ENCODE data around the gene MB21D2.
"Not testable (repeated sequence)": the region's sequence is repeated elsewhere in the genome, so short reads cannot be mapped to it uniquely, and the experiment has no call there.

The MB21D2 gene

DNA sequence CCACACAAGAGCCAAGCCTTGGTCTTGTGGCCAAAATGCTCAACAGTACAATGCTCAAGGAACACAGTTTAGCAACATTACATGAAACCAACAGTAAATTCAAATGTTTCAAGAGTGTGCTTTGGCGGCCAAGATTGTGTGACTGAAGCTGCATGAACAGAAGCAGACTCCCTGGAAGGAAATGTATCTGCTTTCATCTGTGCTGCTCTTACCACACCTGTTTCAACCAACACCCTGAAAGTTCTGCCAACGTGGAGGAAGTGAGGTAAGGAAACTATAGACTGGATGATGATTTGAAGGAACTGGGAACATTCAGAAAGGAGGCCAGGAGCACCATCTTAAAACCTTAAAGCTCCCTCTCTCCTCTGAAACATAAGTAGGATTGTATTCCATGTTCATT lies 55.7 kb downstream of the MB21D2 start:
- H3K4me3 ChIP-seq (ENCODE audit: low read depth, low read length): no peak overlapping the region
- TF ChIP-seq, protein P1, sequence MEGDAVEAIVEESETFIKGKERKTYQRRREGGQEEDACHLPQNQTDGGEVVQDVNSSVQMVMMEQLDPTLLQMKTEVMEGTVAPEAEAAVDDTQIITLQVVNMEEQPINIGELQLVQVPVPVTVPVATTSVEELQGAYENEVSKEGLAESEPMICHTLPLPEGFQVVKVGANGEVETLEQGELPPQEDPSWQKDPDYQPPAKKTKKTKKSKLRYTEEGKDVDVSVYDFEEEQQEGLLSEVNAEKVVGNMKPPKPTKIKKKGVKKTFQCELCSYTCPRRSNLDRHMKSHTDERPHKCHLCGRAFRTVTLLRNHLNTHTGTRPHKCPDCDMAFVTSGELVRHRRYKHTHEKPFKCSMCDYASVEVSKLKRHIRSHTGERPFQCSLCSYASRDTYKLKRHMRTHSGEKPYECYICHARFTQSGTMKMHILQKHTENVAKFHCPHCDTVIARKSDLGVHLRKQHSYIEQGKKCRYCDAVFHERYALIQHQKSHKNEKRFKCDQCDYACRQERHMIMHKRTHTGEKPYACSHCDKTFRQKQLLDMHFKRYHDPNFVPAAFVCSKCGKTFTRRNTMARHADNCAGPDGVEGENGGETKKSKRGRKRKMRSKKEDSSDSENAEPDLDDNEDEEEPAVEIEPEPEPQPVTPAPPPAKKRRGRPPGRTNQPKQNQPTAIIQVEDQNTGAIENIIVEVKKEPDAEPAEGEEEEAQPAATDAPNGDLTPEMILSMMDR (IDR thresholded peaks at IDR 0.05; ENCODE audit: low read depth, low read length): no peak

DNA sequence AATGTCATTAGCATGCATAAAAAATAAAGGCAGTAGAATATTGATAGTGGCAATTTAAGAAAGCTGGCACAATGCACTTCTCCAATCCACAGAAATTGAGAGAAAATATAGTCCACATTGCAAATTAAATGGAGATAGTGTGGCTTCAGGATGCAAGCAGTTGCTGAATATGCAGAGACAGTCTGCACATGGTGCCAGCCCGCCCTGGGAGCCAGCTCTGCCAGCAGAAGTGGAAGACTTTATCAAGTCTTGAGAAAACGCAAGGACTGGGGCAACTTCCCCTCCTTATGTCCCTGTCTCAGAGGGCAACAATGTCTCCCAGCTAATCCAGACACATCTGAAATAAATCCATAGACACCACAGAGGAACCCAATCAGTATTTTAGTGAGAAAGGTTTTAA lies 57.2 kb downstream of the MB21D2 start:
- H3K4me3 ChIP-seq (ENCODE audit: low read depth, low read length): no peak overlapping the region
- TF ChIP-seq, protein P1 (IDR thresholded peaks at IDR 0.05; ENCODE audit: low read depth, low read length): no peak

DNA sequence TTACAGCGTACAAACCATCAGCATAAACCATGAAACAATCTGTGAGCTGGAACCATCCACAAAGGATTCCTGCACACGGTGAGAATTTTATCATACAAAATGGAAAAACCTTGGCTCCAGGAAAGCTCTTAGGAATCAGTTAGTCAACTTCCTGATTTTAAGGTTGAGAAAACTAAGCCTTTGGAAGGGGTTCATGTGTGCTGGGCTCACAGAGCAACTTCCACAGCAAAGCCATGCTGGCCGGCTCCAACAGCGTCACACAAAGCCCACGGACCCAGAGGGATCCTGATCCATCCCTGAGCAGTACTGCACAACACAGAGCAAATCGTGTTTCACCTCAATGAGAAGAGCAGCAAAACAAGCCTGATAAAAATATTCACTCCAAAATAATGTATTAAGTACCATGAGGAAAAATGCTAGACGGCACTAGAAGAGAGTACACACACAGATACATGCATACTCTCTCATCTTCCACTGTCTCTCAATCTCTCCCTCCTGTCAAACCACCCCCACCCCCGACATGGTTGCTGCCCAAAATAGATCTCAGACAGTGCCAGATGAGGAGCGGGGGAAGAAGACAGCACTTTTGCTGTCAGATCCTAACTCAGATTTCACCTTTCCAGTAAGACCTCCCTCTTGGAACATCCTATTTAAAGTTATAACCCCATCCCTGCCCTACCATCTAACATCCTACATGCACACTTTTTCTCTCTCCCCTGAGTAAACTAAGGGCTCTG lies 58.6 kb downstream of the MB21D2 start:
- H3K4me3 ChIP-seq (ENCODE audit: low read depth, low read length): no peak overlapping the region
- TF ChIP-seq, protein P1 (IDR thresholded peaks at IDR 0.05; ENCODE audit: low read depth, low read length): no peak

DNA sequence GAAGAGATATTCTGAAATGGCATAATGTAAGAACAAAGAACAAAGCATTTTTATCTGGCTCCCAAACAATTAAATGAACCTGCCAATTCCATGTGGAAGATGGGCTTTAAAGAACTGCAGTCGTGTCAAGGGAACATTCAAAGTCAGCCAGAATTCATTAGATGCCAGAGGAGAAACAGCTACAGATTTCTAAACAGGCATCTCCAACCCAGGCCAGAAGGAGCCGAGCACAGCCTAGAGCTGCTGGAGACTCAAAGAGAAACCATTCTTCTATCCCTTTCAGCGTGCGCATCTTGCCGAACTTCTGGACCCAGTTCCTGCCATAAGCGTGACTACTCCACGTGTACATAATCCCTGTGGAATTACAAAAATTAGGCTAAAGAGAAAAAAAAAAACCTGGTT lies 60.4 kb downstream of the MB21D2 start:
- TF ChIP-seq, protein P1 (IDR thresholded peaks at IDR 0.05; ENCODE audit: low read depth, low read length): no peak
- H3K4me3 ChIP-seq (ENCODE audit: low read depth, low read length): no peak overlapping the region

DNA sequence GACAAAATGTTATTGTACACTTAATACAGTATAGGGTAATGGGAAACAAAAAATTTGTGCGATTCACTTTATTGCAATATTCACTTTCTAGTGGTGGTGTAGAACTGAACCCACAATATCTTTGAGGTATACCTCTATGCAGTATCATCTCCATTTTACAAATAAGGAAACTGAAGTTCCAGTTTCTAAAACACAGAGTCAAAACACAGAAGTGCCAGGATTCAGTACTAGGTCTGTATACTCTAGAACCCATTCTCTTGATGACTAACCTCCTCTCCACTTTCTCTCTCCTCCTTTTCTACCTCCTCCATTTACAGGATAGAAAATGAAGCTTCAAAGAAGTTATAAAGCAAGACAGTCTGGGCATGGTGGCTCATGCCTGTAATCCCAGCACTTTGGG lies 62.2 kb downstream of the MB21D2 start:
- TF ChIP-seq, protein P1 (IDR thresholded peaks at IDR 0.05; ENCODE audit: low read depth, low read length): no peak
- H3K4me3 ChIP-seq (ENCODE audit: low read depth, low read length): no peak overlapping the region

DNA sequence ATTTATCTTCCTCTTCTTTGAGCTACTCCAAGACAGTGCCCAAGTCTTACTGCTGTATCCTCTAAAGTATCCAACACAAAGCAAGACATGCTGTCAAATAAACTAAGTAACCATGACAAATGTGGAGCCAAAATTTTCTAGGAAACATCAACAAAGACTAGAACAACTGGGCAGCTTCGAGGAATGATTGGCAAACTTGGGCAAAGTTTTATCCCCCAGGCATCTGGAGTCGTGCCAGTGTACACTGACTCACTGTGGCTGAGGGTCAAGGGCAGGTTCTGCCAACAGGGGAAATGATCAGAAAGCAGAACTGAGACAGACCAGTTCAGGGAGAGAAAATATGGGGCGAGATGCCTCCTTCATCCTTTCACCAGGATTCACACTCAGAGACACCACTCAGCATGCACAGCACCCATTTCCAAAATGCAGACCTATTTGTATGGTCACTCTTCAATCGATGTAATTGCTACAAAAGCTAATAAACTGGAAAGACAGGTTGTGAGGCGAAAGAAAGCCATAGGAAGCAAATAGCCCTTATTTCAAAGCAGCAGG lies 65.8 kb downstream of the MB21D2 start:
- TF ChIP-seq, protein P1 (IDR thresholded peaks at IDR 0.05; ENCODE audit: low read depth, low read length): no peak
- no peak overlapping the region for H3K4me3 ChIP-seq (ENCODE audit: low read depth, low read length)

DNA sequence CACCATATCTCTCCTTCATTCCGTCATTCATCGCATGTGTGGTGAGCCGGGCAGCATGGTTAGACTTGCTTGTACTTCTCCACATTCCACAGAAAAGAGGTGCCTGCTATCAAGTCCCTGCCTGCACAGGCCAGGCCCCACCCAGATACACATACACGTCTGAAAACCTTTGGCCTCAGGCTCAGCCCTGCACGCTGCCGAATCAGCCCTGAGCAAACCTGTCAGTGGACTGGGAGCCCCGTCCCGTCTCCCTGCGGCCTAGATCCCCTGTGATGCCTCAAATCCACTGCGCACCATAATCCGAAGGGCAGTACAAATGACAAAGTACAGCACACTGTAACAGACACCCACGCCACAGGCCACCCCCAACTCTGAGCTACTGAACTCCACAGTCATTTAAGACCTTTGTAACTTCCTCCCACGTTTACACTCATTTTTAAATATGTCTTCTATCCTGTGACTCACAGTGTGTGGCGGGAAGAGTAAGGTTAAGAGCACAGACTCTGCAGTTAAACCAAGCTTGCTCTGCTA lies 67.1 kb downstream of the MB21D2 start:
- H3K4me3 ChIP-seq (ENCODE audit: low read depth, low read length): no peak overlapping the region

DNA sequence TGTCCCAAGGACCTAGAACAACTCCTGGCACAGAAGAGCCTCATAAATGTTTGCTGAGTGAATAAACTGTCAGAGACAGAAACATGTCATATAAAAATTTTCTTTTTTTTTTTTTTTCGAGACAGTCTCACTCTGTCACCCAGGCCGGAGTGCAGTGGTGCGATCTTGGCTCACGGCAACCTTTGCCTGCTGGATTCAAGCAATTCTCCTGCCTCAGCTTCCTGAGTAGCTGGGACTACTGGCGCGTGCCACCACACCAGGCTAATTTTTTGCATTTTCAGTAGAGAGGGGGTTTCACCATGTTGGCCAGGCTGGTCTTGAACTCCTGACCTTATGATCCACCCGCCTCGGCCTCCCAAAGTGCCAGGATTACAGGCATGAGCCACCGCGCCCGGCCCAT lies 67.8 kb downstream of the MB21D2 start:
- H3K4me3 ChIP-seq (ENCODE audit: low read depth, low read length): not testable (repeated sequence)

More for the DNA sequence above, 67.1 kb downstream of the MB21D2 start:
- TF ChIP-seq, protein P1 (IDR thresholded peaks at IDR 0.05; ENCODE audit: low read depth, low read length): no peak
